22Rv1 (cell line): ENCODE results near the gene OSCAR.

Experiments used
- CTCF ChIP-seq: fragments of 450-650 bp; IDR thresholded peaks from 2 replicates; pipeline ENCODE4 v1.5.1; 2017; ENCODE audit warnings: mild to moderate bottlenecking
- ZFX ChIP-seq: fragments of 450-650 bp; IDR thresholded peaks from 2 replicates; pipeline ENCODE4 v1.6.1; 2017; ENCODE audit warnings: antibody characterized with exemption, borderline replicate concordance

GRCh38 chr19:54127688-54128440 lies 27.3 kb upstream of the OSCAR start:
- no peak for TF ChIP-seq CTCF
- no peak for TF ChIP-seq ZFX
